Mucosa of rectum (tissue), 2 donors: Measurements from ENCODE around the gene KIF1B.

Source experiments
- H3K27ac ChIP-seq, 2 donors: one replicate each; pipeline ENCODE4 v1.7.0; 2013; ENCODE audit warnings: inconsistent platforms in 2 of 2, low read depth in 2 of 2, low read length in 2 of 2
- H3K27me3 ChIP-seq, 2 donors: one replicate each; pipeline ENCODE4 v1.7.0; 2013; ENCODE audit warnings: low read length in 2 of 2; ENCODE audit not compliant: control insufficient read depth in 2 of 2, insufficient read depth in 2 of 2
- H3K36me3 ChIP-seq, 2 donors: one replicate each; pipeline ENCODE4 v1.7.0; 2013; ENCODE audit warnings: low read length in 2 of 2; ENCODE audit not compliant: control insufficient read depth in 2 of 2, insufficient read depth in 2 of 2
- H3K4me1 ChIP-seq, 2 donors: one replicate each; pipeline ENCODE4 v1.7.0; 2013; ENCODE audit warnings: low read length in 2 of 2, mild to moderate bottlenecking in 1 of 2; ENCODE audit not compliant: control insufficient read depth in 2 of 2, insufficient read depth in 2 of 2
- H3K4me3 ChIP-seq, 2 donors: one replicate each; pipeline ENCODE4 v1.7.0; 2013; ENCODE audit warnings: low read length in 2 of 2
- H3K9ac ChIP-seq, 2 donors: one replicate each; pipeline ENCODE4 v1.7.0; 2013; ENCODE audit warnings: low read length in 2 of 2, low read depth in 1 of 2, mild to moderate bottlenecking in 1 of 2
- H3K9me3 ChIP-seq, 2 donors: one replicate each; pipeline ENCODE4 v1.7.0; 2013; ENCODE audit warnings: low read length in 2 of 2; ENCODE audit not compliant: control insufficient read depth in 2 of 2
- donor health status: healthy.
- donor health status: Normal muscosa, but diverticular disease.

Gene KIF1B

DNA sequence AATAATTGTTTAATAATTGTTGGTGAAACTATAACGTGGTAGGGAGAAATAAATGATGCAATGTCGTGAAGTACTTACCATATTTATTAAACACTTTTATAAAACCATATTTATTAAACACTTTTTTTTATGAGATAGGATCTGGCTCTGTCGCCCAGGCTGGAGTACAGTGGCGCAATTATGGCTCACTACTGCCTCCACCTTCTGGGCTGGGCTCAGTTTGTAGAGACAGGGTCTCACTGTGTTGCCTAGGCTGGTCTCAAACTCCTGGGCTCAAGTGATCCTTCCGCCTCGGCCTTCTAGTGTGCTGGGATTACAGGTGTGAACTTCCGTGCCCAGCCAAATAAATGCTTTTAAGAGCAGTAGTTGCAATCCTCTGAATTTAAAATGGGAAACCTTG, 112.5 kb downstream of the KIF1B start:
- Histone ChIP-seq H3K27ac (no peak overlapping the region), H3K4me1 (no peaks in the 10 kb centered on the region), H3K9ac (no peak overlapping the region), H3K9me3 (no peaks in the 10 kb centered on the region), H3K36me3 (peaks cover 21 to 35% of the 10 kb centered on the region in 2 donors), H3K4me3 (no peak overlapping the region), H3K27me3 (no peaks in the 10 kb centered on the region)

DNA sequence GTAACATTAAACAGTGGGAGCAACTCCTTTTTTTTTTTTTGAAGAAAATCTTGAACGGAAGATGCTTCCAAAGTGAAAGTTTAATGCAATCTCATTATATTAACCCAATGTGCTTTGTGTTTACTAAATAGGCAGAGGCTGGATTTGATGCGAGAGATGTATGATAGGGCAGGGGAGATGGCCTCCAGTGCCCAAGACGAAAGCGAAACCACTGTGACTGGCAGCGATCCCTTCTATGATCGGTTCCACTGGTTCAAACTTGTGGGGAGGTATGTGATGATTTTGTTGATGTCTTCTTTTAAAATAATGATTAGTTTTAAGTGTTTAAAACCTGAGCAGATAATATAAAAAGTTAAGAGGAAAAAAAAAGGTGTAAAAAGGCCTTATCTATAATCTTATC, 114.3 kb downstream of the KIF1B start:
- H3K4me1 ChIP-seq = no peaks in the 10 kb centered on the region
- no peak overlapping the region for H3K4me3 ChIP-seq
- H3K36me3 ChIP-seq = peaks cover 22 to 35% of the 10 kb centered on the region in 2 donors

DNA sequence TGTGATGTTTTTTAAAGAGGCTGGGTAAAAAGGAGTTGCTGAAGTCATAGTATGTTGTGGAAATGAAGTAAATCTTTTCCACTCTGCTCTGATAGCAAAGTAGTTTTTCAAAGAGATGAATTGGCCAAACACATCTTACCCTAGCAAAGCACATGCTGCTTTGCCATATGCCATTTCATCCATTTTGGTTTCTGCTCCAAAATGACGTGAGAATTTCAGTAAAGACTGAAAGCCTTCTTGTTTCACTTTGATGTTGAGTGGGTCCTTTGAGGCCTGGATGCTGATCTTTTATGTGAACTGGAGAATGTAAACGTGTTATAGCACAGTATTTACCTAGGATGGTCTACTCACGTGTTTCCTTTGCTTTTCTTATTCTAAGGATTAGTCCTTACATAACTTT, 115.2 kb downstream of the KIF1B start:
- peaks cover 22 to 35% of the 10 kb centered on the region in 2 donors for H3K36me3 ChIP-seq
- H3K4me1 ChIP-seq = no peaks in the 10 kb centered on the region
- no peak overlapping the region for H3K27ac ChIP-seq
- H3K4me3 ChIP-seq = no peak overlapping the region
- H3K9ac ChIP-seq = no peak overlapping the region
- H3K9me3 ChIP-seq = no peaks in the 10 kb centered on the region
- H3K27me3 ChIP-seq = no peaks in the 10 kb centered on the region

More for the DNA sequence above, 114.3 kb downstream of the KIF1B start:
- Histone ChIP-seq H3K27ac (no peak overlapping the region), H3K9me3 (no peaks in the 10 kb centered on the region), H3K9ac (no peak overlapping the region), H3K27me3 (no peaks in the 10 kb centered on the region)

DNA sequence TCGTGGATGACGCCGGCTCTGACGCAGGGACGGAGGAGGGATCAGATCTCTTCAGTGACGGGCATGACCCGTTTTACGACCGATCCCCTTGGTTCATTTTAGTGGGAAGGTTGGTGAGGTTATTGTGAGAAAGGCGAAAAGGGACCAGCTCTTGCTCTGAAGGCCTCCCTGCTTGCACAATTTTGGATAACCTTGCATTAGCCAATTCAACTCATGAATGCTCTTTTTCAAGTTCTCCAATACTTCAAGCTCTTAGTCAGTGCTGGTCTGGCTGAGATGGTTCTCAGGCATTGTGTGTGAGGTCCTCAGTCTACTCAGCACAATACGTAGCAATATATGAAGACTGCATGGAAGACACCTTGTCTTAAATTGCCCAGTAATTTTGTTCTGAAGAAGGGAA, 115.9 kb downstream of the KIF1B start:
- Histone ChIP-seq H3K4me3 (no peak overlapping the region), H3K27me3 (no peaks in the 10 kb centered on the region), H3K4me1 (no peaks in the 10 kb centered on the region), H3K27ac (no peak overlapping the region), H3K9me3 (no peaks in the 10 kb centered on the region), H3K36me3 (peaks cover 22 to 35% of the 10 kb centered on the region in 2 donors), H3K9ac (no peak overlapping the region)

DNA sequence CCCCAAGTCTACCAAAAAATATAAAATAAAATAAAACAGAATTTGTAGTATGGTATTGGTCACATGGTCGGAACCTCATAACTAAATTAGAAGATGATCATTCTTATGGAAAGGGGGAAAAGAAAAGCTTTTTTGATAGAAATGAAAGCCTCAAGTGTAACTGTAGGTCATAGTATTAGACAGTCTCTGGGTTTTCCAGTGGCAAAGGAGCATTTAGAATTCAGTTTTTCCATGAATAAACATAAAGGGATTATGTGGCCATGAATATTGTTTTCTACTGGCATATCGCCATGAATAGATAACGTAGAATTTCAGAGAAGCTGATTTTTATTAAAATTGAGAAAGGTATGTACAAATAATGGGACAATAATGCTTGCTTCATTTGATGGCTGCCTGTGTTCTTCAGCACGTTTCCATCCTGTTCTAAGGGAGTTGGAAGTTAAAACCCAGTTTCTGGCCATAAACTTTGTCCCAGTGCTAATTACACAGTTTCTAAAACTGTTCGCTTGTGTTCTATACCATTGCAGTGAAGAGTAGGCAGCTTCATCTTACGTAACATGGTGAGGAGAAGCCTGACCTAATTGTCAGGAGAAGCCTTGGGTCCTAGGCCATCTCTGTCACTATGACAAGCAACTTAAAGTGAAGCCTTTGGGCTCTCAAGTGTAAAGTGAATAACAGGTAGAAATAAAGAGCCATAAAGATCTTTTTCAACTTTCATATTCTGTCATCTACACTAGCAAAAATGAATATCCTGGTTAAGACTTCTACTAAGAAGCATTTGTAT, 118.0 kb downstream of the KIF1B start:
- Histone ChIP-seq H3K27me3 (no peaks in the 10 kb centered on the region), H3K27ac (no peak overlapping the region), H3K9me3 (no peaks in the 10 kb centered on the region), H3K4me3 (no peak overlapping the region), H3K36me3 (peaks cover 20 to 29% of the 10 kb centered on the region in 2 donors), H3K9ac (no peak overlapping the region), H3K4me1 (no peaks in the 10 kb centered on the region)

DNA sequence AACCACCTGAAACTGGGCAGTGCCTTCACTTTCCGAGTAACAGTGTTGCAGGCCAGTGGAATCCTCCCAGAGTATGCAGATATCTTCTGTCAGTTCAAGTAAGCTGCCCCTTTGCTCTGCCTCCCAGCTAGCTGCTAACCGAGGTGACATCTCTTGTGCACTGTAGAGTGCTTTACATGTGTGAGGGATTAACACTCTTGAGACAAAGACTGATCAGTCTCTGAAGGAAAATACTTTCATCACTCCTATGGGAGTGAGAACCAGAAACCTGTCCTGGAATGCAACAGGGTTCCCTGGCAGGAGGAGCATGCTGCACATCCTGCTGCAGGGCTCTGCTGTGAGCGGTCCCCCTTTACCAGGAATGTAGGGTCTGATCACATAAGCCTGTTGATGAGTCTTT, 127.1 kb downstream of the KIF1B start:
- no peaks in the 10 kb centered on the region for H3K27me3 ChIP-seq
- H3K9ac ChIP-seq = no peak overlapping the region
- peaks cover 35 to 51% of the 10 kb centered on the region in 2 donors for H3K36me3 ChIP-seq
- H3K4me1 ChIP-seq = peaks cover 0 to 4% of the 10 kb centered on the region in 2 donors
- H3K4me3 ChIP-seq = no peak overlapping the region
- no peak overlapping the region for H3K27ac ChIP-seq
- no peaks in the 10 kb centered on the region for H3K9me3 ChIP-seq

DNA sequence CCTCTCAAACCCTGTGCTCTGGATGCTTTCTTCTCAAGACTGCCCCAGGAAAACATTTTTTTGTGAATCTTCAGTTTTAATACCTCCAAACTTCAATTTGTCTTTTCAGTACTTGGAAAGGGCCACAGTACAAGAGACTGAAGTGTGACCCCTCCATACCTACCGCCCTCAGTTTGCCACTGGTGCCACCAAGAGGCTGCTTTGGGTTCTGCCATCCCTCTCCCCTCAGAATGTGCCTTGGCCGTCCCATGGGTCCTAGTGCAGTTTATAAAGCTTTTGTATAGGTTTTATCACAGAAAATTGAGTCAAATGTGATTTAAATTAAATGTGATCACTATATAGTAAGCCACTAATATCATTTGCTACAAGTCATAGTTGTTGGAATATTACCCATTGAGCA, 127.7 kb downstream of the KIF1B start:
- H3K36me3 ChIP-seq = peaks cover 41 to 55% of the 10 kb centered on the region in 2 donors
- no peaks in the 10 kb centered on the region for H3K9me3 ChIP-seq
- H3K9ac ChIP-seq = peak overlapping the region in 1 of 2 donors; percentile 10
- peaks cover 0 to 4% of the 10 kb centered on the region in 2 donors for H3K4me1 ChIP-seq
- no peak overlapping the region for H3K4me3 ChIP-seq
- no peak overlapping the region for H3K27ac ChIP-seq
- H3K27me3 ChIP-seq = no peaks in the 10 kb centered on the region

DNA sequence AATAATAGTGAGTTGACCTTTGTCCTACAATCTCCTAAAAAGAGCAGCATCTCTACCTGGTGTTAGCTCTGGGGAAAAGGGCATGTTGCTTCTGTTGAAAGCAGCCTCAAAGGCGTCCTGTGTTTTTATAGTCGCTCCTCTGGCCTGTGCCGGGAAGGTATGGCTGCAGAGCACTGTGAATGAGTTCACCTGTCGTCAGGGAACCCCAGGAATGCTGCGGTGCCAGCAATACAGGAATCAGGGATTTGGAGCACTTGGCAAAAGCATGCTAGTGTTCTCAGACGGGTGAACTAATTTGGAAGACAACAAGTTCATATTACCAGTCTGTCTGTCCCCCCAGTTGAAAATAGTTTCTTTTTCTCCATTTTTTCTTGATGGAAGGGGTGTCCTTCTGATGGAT, 128.2 kb downstream of the KIF1B start:
- Histone ChIP-seq H3K9me3 (no peaks in the 10 kb centered on the region), H3K36me3 (peaks cover 45 to 57% of the 10 kb centered on the region in 2 donors), H3K27me3 (no peaks in the 10 kb centered on the region), H3K4me1 (peaks cover 0 to 4% of the 10 kb centered on the region in 2 donors), H3K4me3 (no peak overlapping the region), H3K9ac (no peak overlapping the region), H3K27ac (no peak overlapping the region)

DNA sequence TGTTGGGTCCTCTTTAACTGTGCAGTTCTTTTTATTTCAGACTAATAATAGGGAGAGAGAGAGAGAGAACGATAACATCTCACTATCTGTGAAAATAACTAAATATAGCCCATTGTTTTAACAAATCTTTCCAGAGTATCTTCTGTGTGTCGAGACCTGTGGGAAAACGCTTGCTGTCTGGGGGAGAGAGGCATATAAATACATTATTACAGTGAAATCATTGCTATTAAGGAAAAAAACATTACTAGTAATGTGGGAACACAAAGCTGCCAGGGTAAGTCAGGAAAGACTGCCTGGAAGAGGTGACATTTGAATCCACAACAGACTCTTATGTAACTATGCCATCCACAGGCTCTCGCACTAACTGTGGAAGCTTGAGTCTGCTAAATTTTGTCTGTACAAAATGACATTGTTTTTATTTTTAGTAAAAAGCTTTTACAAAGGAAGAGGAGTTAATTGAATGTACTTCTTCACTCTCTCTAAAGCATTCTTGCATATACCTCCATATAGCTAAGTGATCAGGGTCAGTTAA, 128.7 kb downstream of the KIF1B start:
- H3K9me3 ChIP-seq = no peaks in the 10 kb centered on the region
- no peaks in the 10 kb centered on the region for H3K27me3 ChIP-seq
- H3K9ac ChIP-seq = no peak overlapping the region
- H3K4me3 ChIP-seq = no peak overlapping the region
- H3K4me1 ChIP-seq = peaks cover 0 to 4% of the 10 kb centered on the region in 2 donors
- peaks cover 50 to 61% of the 10 kb centered on the region in 2 donors for H3K36me3 ChIP-seq
- no peak overlapping the region for H3K27ac ChIP-seq

DNA sequence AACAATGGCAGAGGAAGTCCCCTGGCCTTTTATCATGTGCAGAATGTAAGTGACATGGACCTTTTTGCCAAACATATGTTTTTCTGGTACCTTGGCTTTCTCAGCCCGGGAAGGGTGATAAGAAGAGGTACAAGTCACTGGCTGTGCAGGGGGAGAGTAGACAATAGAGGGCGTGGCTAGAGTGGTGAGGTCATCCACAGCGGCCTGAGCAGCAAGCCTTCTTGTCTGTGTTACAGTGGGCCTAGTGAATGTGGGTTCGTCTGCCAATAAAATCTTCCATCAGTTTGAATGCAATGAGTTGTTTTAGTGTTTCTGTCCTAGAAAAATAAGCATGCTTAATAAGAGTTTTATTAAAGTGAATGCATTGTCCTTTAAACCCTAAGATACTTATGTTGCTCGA, 129.4 kb downstream of the KIF1B start:
- H3K9me3 ChIP-seq = no peaks in the 10 kb centered on the region
- no peak overlapping the region for H3K9ac ChIP-seq
- no peaks in the 10 kb centered on the region for H3K27me3 ChIP-seq
- peaks cover 51 to 60% of the 10 kb centered on the region in 2 donors for H3K36me3 ChIP-seq
- H3K27ac ChIP-seq = no peak overlapping the region
- no peak overlapping the region for H3K4me3 ChIP-seq
- H3K4me1 ChIP-seq = peaks cover 0 to 4% of the 10 kb centered on the region in 2 donors
